DMS53 treated with DMSO at 0.1 percent for 48 hours (cell line): ENCODE measurements around the gene TGFBRAP1.
"Not testable (repeated sequence)": the region's sequence is repeated elsewhere in the genome, so short reads cannot be mapped to it uniquely, and the experiment has no call there.

ENCODE experiments used
- DNase-seq: peaks from one replicate; lab custom pipeline; 2025; ENCODE audit not compliant: unreplicated experiment; lab: John Stamatoyannopoulos, UW

TGFBRAP1 gene

GRCh38 chr2:105361102-105361889, 31.8 kb upstream of the TGFBRAP1 start:
- DNase-seq = no peak

GRCh38 chr2:105358593-105358992, 29.1 kb upstream of the TGFBRAP1 start:
- no peak for DNase-seq

GRCh38 chr2:105357122-105357521, 27.6 kb upstream of the TGFBRAP1 start:
- DNase-seq = no peak

GRCh38 chr2:105344704-105345345, 15.3 kb upstream of the TGFBRAP1 start:
- DNase-seq = peak; percentile 34

- no peak for DNase-seq
Observed at GRCh38 chr2:105339414-105339813, 9.9 kb upstream of the TGFBRAP1 start.

GRCh38 chr2:105338020-105338385, 8.5 kb upstream of the TGFBRAP1 start:
- peak; percentile 21 for DNase-seq

- DNase-seq = peak; percentile 88
Observed at GRCh38 chr2:105337122-105338019, 7.8 kb upstream of the TGFBRAP1 start, which contains the start of gene C2orf49. Gene C2orf49, plus strand, starts transcription at chr2:105337540. Its CDS starts 48 bp downstream, at chr2:105337588.

- DNase-seq = no peak
Observed at GRCh38 chr2:105336786-105337121, 7.2 kb upstream of the TGFBRAP1 start.

GRCh38 chr2:105335469-105335868, 5.9 kb upstream of the TGFBRAP1 start:
- no peak for DNase-seq

GRCh38 chr2:105334211-105334610, 4.7 kb upstream of the TGFBRAP1 start:
- no peak for DNase-seq

- DNase-seq = peak; percentile 11
Observed at GRCh38 chr2:105330681-105331375, 1.3 kb upstream of the TGFBRAP1 start.

- DNase-seq = no peak
Observed at GRCh38 chr2:105329197-105329554, 359 bp downstream of the TGFBRAP1 start.

- DNase-seq = peak; percentile 71
Observed at GRCh38 chr2:105328281-105329196, 996 bp downstream of the TGFBRAP1 start.

GRCh38 chr2:105327690-105328089, 1.8 kb downstream of the TGFBRAP1 start:
- no peak for DNase-seq

GRCh38 chr2:105327271-105327670, 2.3 kb downstream of the TGFBRAP1 start:
- DNase-seq = not testable (repeated sequence)

- no peak for DNase-seq
Observed at GRCh38 chr2:105325389-105325963, 4.1 kb downstream of the TGFBRAP1 start.

GRCh38 chr2:105324732-105325131, 4.8 kb downstream of the TGFBRAP1 start:
- DNase-seq = no peak

- DNase-seq = no peak
Observed at GRCh38 chr2:105324101-105324500, 5.4 kb downstream of the TGFBRAP1 start.

GRCh38 chr2:105323111-105323510, 6.4 kb downstream of the TGFBRAP1 start:
- no peak for DNase-seq
